LNCaP clone FGC (cell line): ENCODE measurements around the gene PIGL.

Source experiments
- DNase-seq: peaks from one replicate; pipeline ENCODE4 v3.0.0-alpha.2; 2011; ENCODE audit warnings: low read depth
- H3K4me3 ChIP-seq: 2 replicates; pipeline ENCODE4 v1.5.1; 2011; ENCODE audit warnings: mild to moderate bottlenecking, low read depth, low read length, control low read depth
- CTCF ChIP-seq: IDR thresholded peaks from 2 replicates; pipeline ENCODE4 v1.5.1; 2012; ENCODE audit warnings: mild to moderate bottlenecking; ENCODE audit not compliant: control insufficient read depth, insufficient read depth; ENCODE audit errors: extremely low read depth

PIGL gene

GRCh38 chr17:16232391-16232790, 15.4 kb downstream of the PIGL start:
- DNase-seq = no peak
- no peak overlapping the region for H3K4me3 ChIP-seq
- TF ChIP-seq CTCF = no peak

- H3K4me3 ChIP-seq = no peak overlapping the region
- no peak for DNase-seq
- no peak for TF ChIP-seq CTCF
Measured at GRCh38 chr17:16239931-16240330, 22.9 kb downstream of the PIGL start.

GRCh38 chr17:16241906-16242399, 24.9 kb downstream of the PIGL start:
- no peak for TF ChIP-seq CTCF
- no peak overlapping the region for H3K4me3 ChIP-seq
- no peak for DNase-seq

- no peak for DNase-seq
- TF ChIP-seq CTCF = no peak
- H3K4me3 ChIP-seq = no peak overlapping the region
Measured at GRCh38 chr17:16243385-16243784, 26.4 kb downstream of the PIGL start.

GRCh38 chr17:16243801-16244567, 27.0 kb downstream of the PIGL start:
- no peak overlapping the region for H3K4me3 ChIP-seq
- no peak for DNase-seq
- TF ChIP-seq CTCF = no peak

- TF ChIP-seq CTCF = no peak
- no peak for DNase-seq
- no peak overlapping the region for H3K4me3 ChIP-seq
Measured at GRCh38 chr17:16247586-16247984, 30.6 kb downstream of the PIGL start.

GRCh38 chr17:16250635-16251034, 33.6 kb downstream of the PIGL start:
- no peak for TF ChIP-seq CTCF

More at GRCh38 chr17:16250635-16251034, 33.6 kb downstream of the PIGL start:
- no peak overlapping the region for H3K4me3 ChIP-seq
- DNase-seq = no peak
